ENCODE data around the gene LACRT. TPM values are rescaled to one million over a fixed set of nuclear protein-coding genes. Genes with fewer than 3 reads are reported as not detected.

Gene LACRT
- total RNA-seq (2022), result not detected in 2 replicates
- Bru-seq, nascent RNA, result not detected
- not detected for BruChase-seq, experiment 1, labeled RNA remaining after a 2-hour chase
- not detected for BruChase-seq, experiment 2, labeled RNA remaining after a 6-hour chase
- long read RNA-seq, result 0 reads

- Mint-ChIP-seq H3K4me1 (ENCODE audit: low read depth, unreplicated experiment) (no peaks in the 10 kb centered on the region), H3K9me3 (ENCODE audit: unreplicated experiment) (no peaks in the 10 kb centered on the region), H3K4me3 (ENCODE audit: unreplicated experiment) (no peak within 1 kb of the TSS), H3K27me3 (ENCODE audit: insufficient read depth, unreplicated experiment) (peaks cover 18% of the 10 kb centered on the region), H3K27ac (ENCODE audit: unreplicated experiment) (no peak within 1 kb of the TSS), H3K36me3 (ENCODE audit: insufficient read depth, unreplicated experiment) (no peaks in the 10 kb centered on the region)
- intact Hi-C loops (cut with micrococcal nuclease; ENCODE audit: unreplicated experiment), result no loop called here
- no peak for DNase-seq
- ChIA-PET CTCF (no interaction called here), POLR2A (no interaction called here)
- no peaks in the 10 kb centered on the region for H3K9me3 ChIP-seq
- H3K4me3 ChIP-seq (ENCODE audit: low read depth, low read length), result no peak within 1 kb of the TSS
- H3K4me1 ChIP-seq, result no peaks in the 10 kb centered on the region
- H3K36me3 ChIP-seq (ENCODE audit: control insufficient read depth, insufficient read depth, low read length), result no peaks in the 10 kb centered on the region
- peaks cover 1% of the 10 kb centered on the region; the same call in 1 of the 2 replicates for H3K27me3 ChIP-seq (replicated peaks; ENCODE audit: control insufficient read depth, insufficient read depth, low read length)
- no peak for TF ChIP-seq CTCF (IDR thresholded peaks at IDR 0.05; ENCODE audit: insufficient read depth in 1 of 2, low read depth in 1 of 2, low read length in 1 of 2, severe bottlenecking in 1 of 2, unreplicated experiment in 1 of 2)
- no TSS peak for BruUV-seq (replicated peaks)
Observed at GRCh38 chr12:54634795-54635194, at the start of gene LACRT. Gene LACRT (minus strand): TSS chr12:54634895. CDS start chr12:54634841, 54 bp downstream.

- H3K27me3 Mint-ChIP-seq (ENCODE audit: insufficient read depth, unreplicated experiment), result peaks cover 22% of the 10 kb centered on the region
- no peaks in the 10 kb centered on the region for H3K4me1 Mint-ChIP-seq (ENCODE audit: low read depth, unreplicated experiment)
- TF ChIP-seq CTCF (IDR thresholded peaks at IDR 0.05; ENCODE audit: insufficient read depth in 1 of 2, low read depth in 1 of 2, low read length in 1 of 2, severe bottlenecking in 1 of 2, unreplicated experiment in 1 of 2), result no peak
- CTCF ChIA-PET, result no interaction called here
- POLR2A ChIA-PET, result no interaction called here
- peaks cover 9% of the 10 kb centered on the region for H3K9me3 Mint-ChIP-seq (ENCODE audit: unreplicated experiment)
- Histone ChIP-seq H3K4me3 (ENCODE audit: low read depth, low read length) (no peak overlapping the region), H3K4me1 (no peaks in the 10 kb centered on the region), H3K9me3 (no peaks in the 10 kb centered on the region), H3K36me3 (ENCODE audit: control insufficient read depth, insufficient read depth, low read length) (no peaks in the 10 kb centered on the region), H3K27me3 (replicated peaks; ENCODE audit: control insufficient read depth, insufficient read depth, low read length) (no peaks in the 10 kb centered on the region; the same call in 1 of the 2 replicates)
- no peaks in the 10 kb centered on the region for H3K36me3 Mint-ChIP-seq (ENCODE audit: insufficient read depth, unreplicated experiment)
- intact Hi-C loops (cut with micrococcal nuclease; ENCODE audit: unreplicated experiment), result no loop called here
- no TSS peak for BruUV-seq (replicated peaks)
- no peak for DNase-seq
- no peak overlapping the region for H3K4me3 Mint-ChIP-seq (ENCODE audit: unreplicated experiment)
- H3K27ac Mint-ChIP-seq (ENCODE audit: unreplicated experiment), result no peak overlapping the region
Observed at GRCh38 chr12:54683398-54683797, 48.7 kb upstream of the LACRT start.

GRCh38 chr12:54682674-54683073 is 48.0 kb upstream of the LACRT start:
- H3K36me3 Mint-ChIP-seq (ENCODE audit: insufficient read depth, unreplicated experiment), result no peaks in the 10 kb centered on the region
- H3K27ac Mint-ChIP-seq (ENCODE audit: unreplicated experiment), result no peak overlapping the region
- H3K27me3 ChIP-seq (replicated peaks; ENCODE audit: control insufficient read depth, insufficient read depth, low read length), result no peaks in the 10 kb centered on the region; the same call in 1 of the 2 replicates
- no peak for DNase-seq
- no peaks in the 10 kb centered on the region for H3K4me1 Mint-ChIP-seq (ENCODE audit: low read depth, unreplicated experiment)
- intact Hi-C loops (cut with micrococcal nuclease; ENCODE audit: unreplicated experiment), result no loop called here
- peaks cover 26% of the 10 kb centered on the region for H3K27me3 Mint-ChIP-seq (ENCODE audit: insufficient read depth, unreplicated experiment)
- no peak overlapping the region for H3K4me3 Mint-ChIP-seq (ENCODE audit: unreplicated experiment)
- no peak overlapping the region for H3K4me3 ChIP-seq (ENCODE audit: low read depth, low read length)
- H3K9me3 ChIP-seq, result no peaks in the 10 kb centered on the region
- ChIA-PET POLR2A (no interaction called here), CTCF (no interaction called here)
- no peak for TF ChIP-seq CTCF (IDR thresholded peaks at IDR 0.05; ENCODE audit: insufficient read depth in 1 of 2, low read depth in 1 of 2, low read length in 1 of 2, severe bottlenecking in 1 of 2, unreplicated experiment in 1 of 2)
- H3K4me1 ChIP-seq, result no peaks in the 10 kb centered on the region
- no TSS peak for BruUV-seq (replicated peaks)
- peaks cover 8% of the 10 kb centered on the region for H3K9me3 Mint-ChIP-seq (ENCODE audit: unreplicated experiment)
- H3K36me3 ChIP-seq (ENCODE audit: control insufficient read depth, insufficient read depth, low read length), result no peaks in the 10 kb centered on the region
